ENCODE measurements around the gene C1QTNF9.
"Not testable (repeated sequence)": the region's sequence is repeated elsewhere in the genome, so short reads cannot be mapped to it uniquely, and the experiment has no call there.

Gene C1QTNF9

GRCh38 chr13:24308488-24309020 lies 826 bp upstream of the C1QTNF9 start:
- H2BK12ac ChIP-seq (ENCODE audit: low read length) = no peak overlapping the region
- no peaks in the 10 kb centered on the region for H3K79me2 ChIP-seq (ENCODE audit: control insufficient read depth, insufficient read depth, low read length, poor library complexity)
- H3K14ac ChIP-seq (ENCODE audit: low read length) = no peak overlapping the region
- no CpG with 5 or more reads among the region's 37 CpGs for WGBS (ENCODE audit: extremely low coverage, insufficient coverage, insufficient read length)
- H2AK5ac ChIP-seq (ENCODE audit: low read length) = no peak overlapping the region
- no peak overlapping the region for H3K4ac ChIP-seq (ENCODE audit: low read depth, low read length)
- H4K12ac ChIP-seq (ENCODE audit: low read depth, low read length) = no peak overlapping the region
- no peaks in the 10 kb centered on the region for H3K79me1 ChIP-seq (ENCODE audit: low read length)
- H3K27ac ChIP-seq (ENCODE audit: low read depth, low read length) = no peak overlapping the region
- no peak overlapping the region for H4K8ac ChIP-seq (ENCODE audit: low read depth, low read length)
- H3K9me3 ChIP-seq (ENCODE audit: insufficient read depth, low read depth, low read length) = no peaks in the 10 kb centered on the region
- no peak overlapping the region for H2AFZ ChIP-seq (ENCODE audit: insufficient read depth, low read length, poor library complexity)
- no peaks in the 10 kb centered on the region for H3K4me1 ChIP-seq (ENCODE audit: control insufficient read depth in 1 of 2, insufficient read depth in 2 of 2, low read length in 2 of 2)
- no peak overlapping the region for H3K18ac ChIP-seq (ENCODE audit: low read length)
- H3K9ac ChIP-seq (ENCODE audit: low read length) = no peak overlapping the region
- H3K23ac ChIP-seq (ENCODE audit: low read length) = no peak overlapping the region
- no peak overlapping the region for H2BK5ac ChIP-seq (ENCODE audit: low read depth, low read length, poor library complexity)
- H2BK120ac ChIP-seq (ENCODE audit: insufficient read depth, low read length, poor library complexity) = no peak overlapping the region
- H3K36me3 ChIP-seq (ENCODE audit: control insufficient read depth in 1 of 2, insufficient read depth in 2 of 2, low read length in 2 of 2) = peaks cover 2% of the 10 kb centered on the region in 2 experiments
- H3K4me2 ChIP-seq (ENCODE audit: low read length) = no peak overlapping the region
- no peak for DNase-seq
- no peak overlapping the region for H4K91ac ChIP-seq (ENCODE audit: low read depth, low read length)
- H3K4me3 ChIP-seq (ENCODE audit: low read depth, low read length) = no peak overlapping the region
- H3K27me3 ChIP-seq (ENCODE audit: insufficient read depth, low read length) = no peaks in the 10 kb centered on the region

GRCh38 chr13:24313439-24313838 lies 4.1 kb downstream of the C1QTNF9 start:
- no peak overlapping the region for H3K18ac ChIP-seq (ENCODE audit: low read length)
- WGBS (ENCODE audit: extremely low coverage, insufficient coverage, insufficient read length) = no CpG with 5 or more reads among the region's 5 CpGs
- no peak for DNase-seq

GRCh38 chr13:24317835-24318234 lies 8.5 kb downstream of the C1QTNF9 start:
- not testable (repeated sequence) for H2AK5ac ChIP-seq (ENCODE audit: low read length); H3K27ac ChIP-seq (ENCODE audit: low read depth, low read length); H2AFZ ChIP-seq (ENCODE audit: insufficient read depth, low read length, poor library complexity); H2BK120ac ChIP-seq (ENCODE audit: insufficient read depth, low read length, poor library complexity); DNase-seq; H3K23ac ChIP-seq (ENCODE audit: low read length); H3K4me1 ChIP-seq (ENCODE audit: control insufficient read depth in 1 of 2, insufficient read depth in 2 of 2, low read length in 2 of 2); H3K14ac ChIP-seq (ENCODE audit: low read length); H3K4me3 ChIP-seq (ENCODE audit: low read depth, low read length); H3K36me3 ChIP-seq (ENCODE audit: control insufficient read depth in 1 of 2, insufficient read depth in 2 of 2, low read length in 2 of 2); H3K9me3 ChIP-seq (ENCODE audit: insufficient read depth, low read depth, low read length); H3K9ac ChIP-seq (ENCODE audit: low read length); H3K79me2 ChIP-seq (ENCODE audit: control insufficient read depth, insufficient read depth, low read length, poor library complexity); H4K8ac ChIP-seq (ENCODE audit: low read depth, low read length); H4K91ac ChIP-seq (ENCODE audit: low read depth, low read length); H3K4me2 ChIP-seq (ENCODE audit: low read length); H3K18ac ChIP-seq (ENCODE audit: low read length); H4K12ac ChIP-seq (ENCODE audit: low read depth, low read length); H3K79me1 ChIP-seq (ENCODE audit: low read length); H3K27me3 ChIP-seq (ENCODE audit: insufficient read depth, low read length); H2BK5ac ChIP-seq (ENCODE audit: low read depth, low read length, poor library complexity); H2BK12ac ChIP-seq (ENCODE audit: low read length); H3K4ac ChIP-seq (ENCODE audit: low read depth, low read length)
- no CpG with 5 or more reads among the region's 10 CpGs for WGBS (ENCODE audit: extremely low coverage, insufficient coverage, insufficient read length)

More at GRCh38 chr13:24313439-24313838, 4.1 kb downstream of the C1QTNF9 start:
- H4K12ac ChIP-seq (ENCODE audit: low read depth, low read length) = no peak overlapping the region
- no peaks in the 10 kb centered on the region for H3K79me1 ChIP-seq (ENCODE audit: low read length)
- H2AFZ ChIP-seq (ENCODE audit: insufficient read depth, low read length, poor library complexity) = no peak overlapping the region
- H4K8ac ChIP-seq (ENCODE audit: low read depth, low read length) = no peak overlapping the region
- no peaks in the 10 kb centered on the region for H3K79me2 ChIP-seq (ENCODE audit: control insufficient read depth, insufficient read depth, low read length, poor library complexity)
- H2BK5ac ChIP-seq (ENCODE audit: low read depth, low read length, poor library complexity) = no peak overlapping the region
- no peak overlapping the region for H3K4ac ChIP-seq (ENCODE audit: low read depth, low read length)
- H3K4me1 ChIP-seq (ENCODE audit: control insufficient read depth in 1 of 2, insufficient read depth in 2 of 2, low read length in 2 of 2) = no peaks in the 10 kb centered on the region
- H3K23ac ChIP-seq (ENCODE audit: low read length) = no peak overlapping the region
- H3K4me2 ChIP-seq (ENCODE audit: low read length) = no peak overlapping the region
- no peak overlapping the region for H2AK5ac ChIP-seq (ENCODE audit: low read length)
- no peak overlapping the region for H3K14ac ChIP-seq (ENCODE audit: low read length)
- no peak overlapping the region for H4K91ac ChIP-seq (ENCODE audit: low read depth, low read length)
- H3K27ac ChIP-seq (ENCODE audit: low read depth, low read length) = no peak overlapping the region
- H3K27me3 ChIP-seq (ENCODE audit: insufficient read depth, low read length) = no peaks in the 10 kb centered on the region
- H3K4me3 ChIP-seq (ENCODE audit: low read depth, low read length) = no peak overlapping the region
- no peak overlapping the region for H3K9ac ChIP-seq (ENCODE audit: low read length)
- no peak overlapping the region for H2BK12ac ChIP-seq (ENCODE audit: low read length)
- no peaks in the 10 kb centered on the region for H3K9me3 ChIP-seq (ENCODE audit: insufficient read depth, low read depth, low read length)
- no peaks in the 10 kb centered on the region for H3K36me3 ChIP-seq (ENCODE audit: control insufficient read depth in 1 of 2, insufficient read depth in 2 of 2, low read length in 2 of 2)
- no peak overlapping the region for H2BK120ac ChIP-seq (ENCODE audit: insufficient read depth, low read length, poor library complexity)

DNA sequence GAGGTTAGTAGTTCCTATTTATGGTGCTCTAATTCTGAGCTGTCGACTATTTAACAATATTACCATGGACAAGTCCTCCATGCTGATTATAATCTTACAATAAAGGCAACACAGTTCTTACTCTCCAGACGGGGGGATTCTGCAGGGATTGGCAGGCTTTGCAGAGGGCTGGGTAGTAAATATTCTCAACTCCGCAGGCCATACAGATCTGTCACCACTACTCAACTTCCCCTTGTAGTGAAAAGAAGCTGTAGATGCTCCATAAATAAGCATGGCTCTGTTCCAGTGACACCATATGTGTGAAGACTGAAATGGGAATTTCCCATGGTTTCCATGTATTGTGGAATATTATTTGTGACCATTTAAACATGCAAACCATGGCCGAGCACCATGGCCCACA lies 9.5 kb downstream of the C1QTNF9 start:
- not testable (repeated sequence) for H4K8ac ChIP-seq (ENCODE audit: low read depth, low read length); H3K27me3 ChIP-seq (ENCODE audit: insufficient read depth, low read length); DNase-seq; H3K4me2 ChIP-seq (ENCODE audit: low read length); H3K27ac ChIP-seq (ENCODE audit: low read depth, low read length); H2AK5ac ChIP-seq (ENCODE audit: low read length); H3K9ac ChIP-seq (ENCODE audit: low read length); H4K12ac ChIP-seq (ENCODE audit: low read depth, low read length); H2BK12ac ChIP-seq (ENCODE audit: low read length); H4K91ac ChIP-seq (ENCODE audit: low read depth, low read length); H3K4ac ChIP-seq (ENCODE audit: low read depth, low read length); H3K79me1 ChIP-seq (ENCODE audit: low read length); H3K79me2 ChIP-seq (ENCODE audit: control insufficient read depth, insufficient read depth, low read length, poor library complexity); H3K14ac ChIP-seq (ENCODE audit: low read length); H3K23ac ChIP-seq (ENCODE audit: low read length); H2BK120ac ChIP-seq (ENCODE audit: insufficient read depth, low read length, poor library complexity); H3K9me3 ChIP-seq (ENCODE audit: insufficient read depth, low read depth, low read length); H3K36me3 ChIP-seq (ENCODE audit: control insufficient read depth in 1 of 2, insufficient read depth in 2 of 2, low read length in 2 of 2); H3K18ac ChIP-seq (ENCODE audit: low read length); H3K4me3 ChIP-seq (ENCODE audit: low read depth, low read length); H2BK5ac ChIP-seq (ENCODE audit: low read depth, low read length, poor library complexity); H2AFZ ChIP-seq (ENCODE audit: insufficient read depth, low read length, poor library complexity); H3K4me1 ChIP-seq (ENCODE audit: control insufficient read depth in 1 of 2, insufficient read depth in 2 of 2, low read length in 2 of 2)
- no CpG with 5 or more reads among the region's 4 CpGs for WGBS (ENCODE audit: extremely low coverage, insufficient coverage, insufficient read length)
